Suprapubic skin (tissue), 4 donors: ENCODE data around the gene HSD17B14. TPM values are rescaled to one million over a fixed set of nuclear protein-coding genes. Genes with fewer than 3 reads are reported as not detected.
"Not testable (repeated sequence)": the region's sequence is repeated elsewhere in the genome, so short reads cannot be mapped to it uniquely, and the experiment has no call there.

Source experiments
- DNase-seq, 2 donors: peaks; one replicate each; pipeline ENCODE4 v3.0.0-alpha.2; 2019; ENCODE audit warnings: low spot score in 2 of 2
- H3K27ac ChIP-seq: fragments of 200-600 bp; sonication (generic); one replicate; pipeline ENCODE4 v1.5.1; 2019
- H3K27me3 ChIP-seq: fragments of 200-600 bp; sonication (generic); one replicate; pipeline ENCODE4 v1.5.1; 2019
- H3K36me3 ChIP-seq: fragments of 200-600 bp; sonication (generic); one replicate; pipeline ENCODE4 v1.5.1; 2019
- H3K4me1 ChIP-seq: fragments of 200-600 bp; sonication (generic); one replicate; pipeline ENCODE4 v1.5.1; 2019
- H3K4me3 ChIP-seq: fragments of 200-600 bp; sonication (generic); one replicate; pipeline ENCODE4 v1.5.1; 2019; ENCODE audit warnings: mild to moderate bottlenecking
- H3K9me3 ChIP-seq: fragments of 200-600 bp; sonication (generic); one replicate; pipeline ENCODE4 v1.5.1; 2019
- CTCF ChIP-seq, 2 donors: fragments of 200-600 bp in 1 of 2; fragments of 450-650 bp in 1 of 2; sonication (generic) in 1 of 2; IDR thresholded peaks; one replicate each; pipeline ENCODE4 v1.5.1; 2016 to 2019; ENCODE audit warnings: antibody characterized with exemption in 2 of 2, mild to moderate bottlenecking in 1 of 2, moderate library complexity in 1 of 2
- EP300 ChIP-seq: sonication (generic); formaldehyde crosslinking; IDR thresholded peaks from one replicate; pipeline ENCODE4 v1.6.1; 2017; ENCODE audit warnings: antibody characterized with exemption
- POLR2A ChIP-seq, 2 donors: fragments of 450-650 bp; IDR thresholded peaks; one replicate each; pipeline ENCODE4 v1.6.1; 2017; ENCODE audit warnings: antibody characterized with exemption in 2 of 2, mild to moderate bottlenecking in 2 of 2, moderate library complexity in 2 of 2
- POLR2AphosphoS5 ChIP-seq, 3 donors: sonication (generic); formaldehyde crosslinking; IDR thresholded peaks; one replicate each; pipeline ENCODE4 v1.6.1; 2017; ENCODE audit warnings: antibody characterized with exemption in 3 of 3
- WGBS: methylation state at CpG from one replicate; pipeline ENCODE4 v1.1.5; 2018; 5-methylcytosine and 5-hydroxymethylcytosine counted together
- total RNA-seq, 4 donors: library from RNA; depleted of rRNA; stranded (reverse); fragments of >200 nt; gene quantifications; one replicate each; pipeline ENCODE4 v1.1.0, GENCODE V29; 2016

HSD17B14 gene
- total RNA-seq, 4 donors from 2014 or later: 2.5 to 3.4 (median 3.1) TPM

GRCh38 chr19:48795685-48796070, 40.6 kb downstream of the HSD17B14 start:
- Histone ChIP-seq H3K27ac (peak overlapping the region; percentile 77), H3K27me3 (no peaks in the 10 kb centered on the region), H3K4me3 (no peak overlapping the region), H3K4me1 (peaks cover 15% of the 10 kb centered on the region), H3K9me3 (no peaks in the 10 kb centered on the region), H3K36me3 (peaks cover 6% of the 10 kb centered on the region)
- TF ChIP-seq POLR2A (IDR thresholded peaks at IDR 0.05) (no peak), CTCF (IDR thresholded peaks at IDR 0.05) (no peak), POLR2AphosphoS5 (IDR thresholded peaks at IDR 0.05) (no peak), EP300 (no peak)
- no peak for DNase-seq
- WGBS: 70% methylated on average over 2 of the region's 2 CpGs

- Histone ChIP-seq H3K4me3 (peak overlapping the region; percentile 44), H3K27ac (peak overlapping the region; percentile 77), H3K36me3 (peaks cover 6% of the 10 kb centered on the region), H3K4me1 (peaks cover 15% of the 10 kb centered on the region), H3K27me3 (no peaks in the 10 kb centered on the region), H3K9me3 (no peaks in the 10 kb centered on the region)
- peak; percentile 94 to 95 for DNase-seq
- WGBS: 1% methylated on average over 37 of the region's 38 CpGs
- TF ChIP-seq CTCF (IDR thresholded peaks at IDR 0.05): peak; percentile 84 to 89
- peak in 1 of 3 donors; percentile 54 for TF ChIP-seq POLR2AphosphoS5 (IDR thresholded peaks at IDR 0.05)
- no peak for TF ChIP-seq POLR2A (IDR thresholded peaks at IDR 0.05)
- no peak for TF ChIP-seq EP300
Measured at GRCh38 chr19:48795055-48795684, 41.1 kb downstream of the HSD17B14 start.

GRCh38 chr19:48794291-48794690, 42.0 kb downstream of the HSD17B14 start:
- no peaks in the 10 kb centered on the region for H3K9me3 ChIP-seq
- H3K27ac ChIP-seq: no peak overlapping the region
- H3K4me3 ChIP-seq: no peak overlapping the region
- DNase-seq: no peak
- TF ChIP-seq POLR2AphosphoS5 (IDR thresholded peaks at IDR 0.05) (no peak), EP300 (no peak), POLR2A (IDR thresholded peaks at IDR 0.05) (no peak), CTCF (IDR thresholded peaks at IDR 0.05) (no peak)
- peaks cover 13% of the 10 kb centered on the region for H3K4me1 ChIP-seq
- WGBS: 82% methylated on average over 6 of the region's 6 CpGs
- H3K36me3 ChIP-seq: peaks cover under 1% of the 10 kb centered on the region
- no peaks in the 10 kb centered on the region for H3K27me3 ChIP-seq

DNA sequence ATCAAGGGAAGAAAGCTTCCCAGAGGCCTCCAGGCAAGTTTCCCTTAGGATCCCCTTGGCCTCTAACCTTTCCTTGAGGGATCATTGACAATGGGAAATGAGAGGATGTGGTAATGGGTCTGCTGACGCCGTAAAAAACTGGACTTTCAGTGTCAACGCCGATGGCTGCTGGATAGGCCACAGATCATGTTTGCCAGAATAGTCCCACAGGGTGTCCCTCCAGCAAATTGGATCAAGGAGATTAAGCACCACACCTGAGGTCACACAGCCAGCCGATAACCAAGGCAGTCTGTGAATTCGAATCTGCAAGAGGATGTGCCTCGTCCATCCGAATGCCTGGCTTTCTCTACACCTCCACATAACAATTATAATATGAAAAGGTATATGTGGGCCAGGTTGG, 43.0 kb downstream of the HSD17B14 start:
- no peaks in the 10 kb centered on the region for H3K27me3 ChIP-seq
- no peak for DNase-seq
- H3K36me3 ChIP-seq: no peaks in the 10 kb centered on the region
- H3K27ac ChIP-seq: no peak overlapping the region
- no peaks in the 10 kb centered on the region for H3K9me3 ChIP-seq
- peaks cover 9% of the 10 kb centered on the region for H3K4me1 ChIP-seq
- no peak for TF ChIP-seq POLR2AphosphoS5 (IDR thresholded peaks at IDR 0.05)
- TF ChIP-seq EP300: no peak
- no peak for TF ChIP-seq CTCF (IDR thresholded peaks at IDR 0.05)
- no peak for TF ChIP-seq POLR2A (IDR thresholded peaks at IDR 0.05)
- WGBS: 85% methylated on average over 8 of the region's 8 CpGs
- H3K4me3 ChIP-seq: no peak overlapping the region

DNA sequence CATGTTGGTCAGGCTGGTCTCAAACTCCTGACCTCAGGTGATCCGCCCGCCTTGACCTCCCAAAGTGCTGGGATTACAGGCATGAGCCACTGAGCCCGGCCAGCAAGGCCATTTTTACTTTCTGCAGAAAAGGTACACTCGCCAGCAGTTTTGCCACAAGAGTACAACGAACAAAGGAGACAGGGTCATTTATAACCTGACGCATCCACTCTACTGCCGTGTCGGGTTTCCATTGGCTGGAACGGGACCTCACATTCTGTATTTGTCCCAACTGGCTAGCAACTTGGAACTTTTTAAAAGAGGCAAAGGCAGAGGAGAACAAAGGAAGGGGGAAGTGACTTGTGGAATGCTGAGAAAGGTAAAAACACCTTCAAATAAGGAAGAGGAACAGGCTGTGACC, 49.0 kb downstream of the HSD17B14 start:
- not testable (repeated sequence) for DNase-seq, H3K27ac ChIP-seq, H3K9me3 ChIP-seq, H3K4me3 ChIP-seq, H3K27me3 ChIP-seq, H3K36me3 ChIP-seq
- peaks cover 13% of the 10 kb centered on the region for H3K4me1 ChIP-seq
- WGBS: 88% methylated on average over 9 of the region's 9 CpGs

GRCh38 chr19:48786422-48786821, 49.9 kb downstream of the HSD17B14 start:
- H3K4me1 ChIP-seq: peaks cover 21% of the 10 kb centered on the region
- H3K4me3 ChIP-seq, H3K27ac ChIP-seq, DNase-seq, H3K36me3 ChIP-seq, H3K27me3 ChIP-seq, H3K9me3 ChIP-seq: not testable (repeated sequence)
- 95% methylated on average over 7 of the region's 7 CpGs for WGBS
